ENCODE measurements around the gene DHRSX. TPM values are rescaled to one million over a fixed set of nuclear protein-coding genes. Genes with fewer than 3 reads are reported as not detected.
"Not testable (repeated sequence)": the region's sequence is repeated elsewhere in the genome, so short reads cannot be mapped to it uniquely, and the experiment has no call there.

Gene DHRSX
- polyA plus RNA-seq, 2 donors, result 2.5 to 5.9 TPM

DNA sequence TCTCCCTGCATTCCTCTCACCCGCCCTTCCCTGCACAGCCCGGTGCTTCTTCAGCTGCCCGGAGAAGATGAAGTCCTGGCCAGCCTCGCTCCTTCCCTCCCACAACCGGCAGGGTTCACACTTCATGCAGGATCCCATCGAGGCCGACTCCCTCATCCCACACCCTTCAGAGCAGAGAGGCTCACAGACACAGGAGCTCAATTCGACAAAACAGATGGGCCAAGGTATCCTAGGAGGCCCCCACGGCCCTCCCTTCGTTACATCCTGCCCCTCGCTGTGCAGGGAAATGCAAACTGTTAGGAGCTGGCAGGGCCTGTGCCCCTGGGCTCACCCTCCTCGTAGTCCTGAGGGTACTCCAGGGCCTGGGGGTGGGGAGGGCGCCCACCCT is 238.1 kb downstream of the DHRSX start:
- H3K4me3 ChIP-seq (ENCODE audit: low read depth in 1 of 2, low read length in 2 of 2), result no peak overlapping the region

DNA sequence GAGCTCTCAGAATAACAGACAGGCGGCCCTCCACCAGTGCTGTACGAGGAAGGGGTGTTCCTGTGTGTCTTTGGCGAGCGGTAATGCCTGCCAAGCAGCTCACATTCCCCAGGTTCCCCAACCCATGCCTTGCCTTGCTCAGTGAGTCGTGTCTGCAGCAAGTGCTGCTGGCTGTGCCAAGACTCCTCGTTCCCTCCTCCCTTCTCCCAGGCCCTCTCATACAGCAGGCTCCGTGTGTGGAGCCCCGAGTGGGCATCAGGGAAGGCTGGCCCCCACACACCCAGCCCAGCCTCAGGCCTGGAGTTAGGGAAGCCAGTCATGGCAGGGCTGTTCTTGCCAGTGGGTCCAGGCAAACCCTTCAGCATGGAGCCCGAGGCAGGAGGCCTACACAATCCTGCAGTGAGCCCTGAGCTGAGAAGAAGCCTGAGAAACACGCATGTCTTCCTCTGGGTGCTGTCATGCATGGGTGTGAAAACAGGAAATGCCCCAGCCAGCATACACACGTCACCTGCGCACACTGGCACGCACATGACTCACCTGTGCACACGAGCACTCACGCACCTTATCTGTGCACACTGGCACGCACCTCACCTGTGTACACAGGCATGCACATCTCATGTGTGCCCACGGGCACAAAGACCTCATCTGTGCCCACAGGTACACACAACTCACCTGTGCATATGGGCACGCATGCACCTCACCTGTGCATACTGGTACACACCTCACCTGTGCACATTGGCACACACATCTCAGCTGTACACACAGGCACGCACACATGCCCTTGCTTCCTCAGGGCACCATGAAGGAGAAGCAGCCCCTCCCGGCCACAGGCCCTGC is 238.7 kb downstream of the DHRSX start:
- H3K27ac ChIP-seq (ENCODE audit: low read depth in 2 of 2, low read length in 1 of 2), result no peak overlapping the region
- peaks cover 0 to 4% of the 10 kb centered on the region in 2 donors for H3K36me3 ChIP-seq (ENCODE audit: control insufficient read depth in 2 of 2, insufficient read depth in 2 of 2, low read length in 1 of 2)
- H3K27me3 ChIP-seq (ENCODE audit: control insufficient read depth in 1 of 2, insufficient read depth in 2 of 2, low read length in 2 of 2), result no peaks in the 10 kb centered on the region
- H3K9me3 ChIP-seq (ENCODE audit: control insufficient read depth in 2 of 2, insufficient read depth in 1 of 2, low read depth in 1 of 2, low read length in 1 of 2), result no peaks in the 10 kb centered on the region
- H3K4me3 ChIP-seq (ENCODE audit: low read depth in 1 of 2, low read length in 2 of 2), result no peak overlapping the region
- H3K4me1 ChIP-seq (ENCODE audit: control insufficient read depth in 2 of 2, insufficient read depth in 2 of 2, low read length in 1 of 2), result peaks cover 0 to 7% of the 10 kb centered on the region in 2 donors
- 76 to 80% methylated on average over 20 of the region's 20 CpGs for WGBS, 2 donors

More for the DNA sequence above, 238.1 kb downstream of the DHRSX start:
- H3K27me3 ChIP-seq (ENCODE audit: control insufficient read depth in 1 of 2, insufficient read depth in 2 of 2, low read length in 2 of 2), result no peaks in the 10 kb centered on the region
- H3K27ac ChIP-seq (ENCODE audit: low read depth in 2 of 2, low read length in 1 of 2), result no peak overlapping the region
- WGBS, 2 donors, result 69 to 78% methylated on average over 13 of the region's 13 CpGs
- peaks cover 0 to 7% of the 10 kb centered on the region in 2 donors for H3K4me1 ChIP-seq (ENCODE audit: control insufficient read depth in 2 of 2, insufficient read depth in 2 of 2, low read length in 1 of 2)
- peaks cover 0 to 4% of the 10 kb centered on the region in 2 donors for H3K36me3 ChIP-seq (ENCODE audit: control insufficient read depth in 2 of 2, insufficient read depth in 2 of 2, low read length in 1 of 2)
- H3K9me3 ChIP-seq (ENCODE audit: control insufficient read depth in 2 of 2, insufficient read depth in 1 of 2, low read depth in 1 of 2, low read length in 1 of 2), result no peaks in the 10 kb centered on the region

DNA sequence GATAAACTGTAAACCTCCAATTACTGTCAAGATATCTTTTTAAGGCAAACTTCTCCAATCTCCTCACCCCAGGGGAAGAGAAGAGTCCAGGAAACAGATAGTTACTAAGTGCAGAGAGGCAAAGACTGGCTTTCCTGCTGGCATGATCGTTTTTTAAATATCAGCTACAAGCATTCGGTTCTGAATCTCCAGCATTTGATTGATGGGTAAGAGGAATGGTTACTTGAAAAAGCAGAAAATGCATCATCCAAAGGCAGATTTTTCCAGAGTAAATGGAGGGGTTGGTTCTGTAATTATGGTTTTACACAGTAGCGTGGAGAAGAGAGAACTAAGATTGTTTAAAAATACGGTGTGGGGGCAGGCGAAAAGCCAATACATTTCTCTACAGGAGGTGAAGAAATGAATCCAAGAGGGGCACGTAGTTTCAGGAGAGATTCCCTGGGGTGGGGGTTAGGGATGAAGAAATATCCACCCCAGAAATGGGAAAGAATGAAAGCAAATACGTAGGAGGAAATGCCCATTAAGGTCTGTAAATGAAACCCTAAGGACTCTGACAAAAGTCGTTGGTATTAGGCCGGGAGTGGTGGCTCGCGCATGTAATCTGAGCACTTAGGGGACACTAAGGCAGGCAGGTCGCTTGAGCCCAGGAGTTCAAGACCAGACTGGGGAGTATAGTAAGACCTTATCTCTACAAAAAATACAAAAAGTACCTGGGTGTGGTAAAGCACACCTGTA is 248.3 kb downstream of the DHRSX start:
- no peak overlapping the region for H3K4me3 ChIP-seq (ENCODE audit: low read depth in 1 of 2, low read length in 2 of 2)
- H3K9me3 ChIP-seq (ENCODE audit: control insufficient read depth in 2 of 2, insufficient read depth in 1 of 2, low read depth in 1 of 2, low read length in 1 of 2), result peaks cover 3 to 6% of the 10 kb centered on the region in 2 donors
- no peaks in the 10 kb centered on the region for H3K4me1 ChIP-seq (ENCODE audit: control insufficient read depth in 2 of 2, insufficient read depth in 2 of 2, low read length in 1 of 2)
- 91 to 92% methylated on average over 12 of the region's 12 CpGs for WGBS, 2 donors
- no peaks in the 10 kb centered on the region for H3K27me3 ChIP-seq (ENCODE audit: control insufficient read depth in 1 of 2, insufficient read depth in 2 of 2, low read length in 2 of 2)
- H3K27ac ChIP-seq (ENCODE audit: low read depth in 2 of 2, low read length in 1 of 2), result no peak overlapping the region
- no peaks in the 10 kb centered on the region for H3K36me3 ChIP-seq (ENCODE audit: control insufficient read depth in 2 of 2, insufficient read depth in 2 of 2, low read length in 1 of 2)

DNA sequence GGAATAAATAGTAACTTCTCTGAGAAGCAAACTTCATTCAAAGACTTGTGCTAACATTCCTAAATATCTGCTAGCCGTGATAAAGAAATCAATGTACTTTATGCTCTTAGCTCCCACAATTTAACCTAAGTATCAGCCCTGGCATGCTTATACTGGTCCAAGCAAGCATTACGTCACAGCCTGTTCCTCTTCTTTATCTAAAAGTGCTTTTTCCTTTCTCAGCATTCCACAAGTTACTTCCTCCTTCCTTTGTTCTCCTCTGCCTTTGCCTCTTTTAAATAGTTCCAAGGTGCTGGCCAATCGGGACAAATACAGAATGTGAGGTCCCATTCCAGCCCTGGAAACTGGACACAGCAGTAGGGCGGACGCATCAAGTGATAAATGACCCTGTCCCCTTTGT is 249.6 kb downstream of the DHRSX start:
- no peak overlapping the region for H3K27ac ChIP-seq (ENCODE audit: low read depth in 2 of 2, low read length in 1 of 2)
- H3K9me3 ChIP-seq (ENCODE audit: control insufficient read depth in 2 of 2, insufficient read depth in 1 of 2, low read depth in 1 of 2, low read length in 1 of 2), result peaks cover 3 to 6% of the 10 kb centered on the region in 2 donors
- no peaks in the 10 kb centered on the region for H3K36me3 ChIP-seq (ENCODE audit: control insufficient read depth in 2 of 2, insufficient read depth in 2 of 2, low read length in 1 of 2)
- 71 to 80% methylated on average over 5 of the region's 5 CpGs for WGBS, 2 donors
- no peaks in the 10 kb centered on the region for H3K4me1 ChIP-seq (ENCODE audit: control insufficient read depth in 2 of 2, insufficient read depth in 2 of 2, low read length in 1 of 2)
- H3K27me3 ChIP-seq (ENCODE audit: control insufficient read depth in 1 of 2, insufficient read depth in 2 of 2, low read length in 2 of 2), result no peaks in the 10 kb centered on the region
- H3K4me3 ChIP-seq (ENCODE audit: low read depth in 1 of 2, low read length in 2 of 2), result no peak overlapping the region

GRCh38 chrX:2243913-2244460 is 256.8 kb downstream of the DHRSX start:
- Histone ChIP-seq H3K9me3 (ENCODE audit: control insufficient read depth in 2 of 2, insufficient read depth in 1 of 2, low read depth in 1 of 2, low read length in 1 of 2) (peaks cover 0 to 2% of the 10 kb centered on the region in 2 donors), H3K36me3 (ENCODE audit: control insufficient read depth in 2 of 2, insufficient read depth in 2 of 2, low read length in 1 of 2) (no peaks in the 10 kb centered on the region), H3K4me1 (ENCODE audit: control insufficient read depth in 2 of 2, insufficient read depth in 2 of 2, low read length in 1 of 2) (no peaks in the 10 kb centered on the region), H3K27ac (ENCODE audit: low read depth in 2 of 2, low read length in 1 of 2) (no peak overlapping the region), H3K27me3 (ENCODE audit: control insufficient read depth in 1 of 2, insufficient read depth in 2 of 2, low read length in 2 of 2) (no peaks in the 10 kb centered on the region), H3K4me3 (ENCODE audit: low read depth in 1 of 2, low read length in 2 of 2) (no peak overlapping the region)
- 81 to 85% methylated on average over 12 of the region's 12 CpGs for WGBS, 2 donors

DNA sequence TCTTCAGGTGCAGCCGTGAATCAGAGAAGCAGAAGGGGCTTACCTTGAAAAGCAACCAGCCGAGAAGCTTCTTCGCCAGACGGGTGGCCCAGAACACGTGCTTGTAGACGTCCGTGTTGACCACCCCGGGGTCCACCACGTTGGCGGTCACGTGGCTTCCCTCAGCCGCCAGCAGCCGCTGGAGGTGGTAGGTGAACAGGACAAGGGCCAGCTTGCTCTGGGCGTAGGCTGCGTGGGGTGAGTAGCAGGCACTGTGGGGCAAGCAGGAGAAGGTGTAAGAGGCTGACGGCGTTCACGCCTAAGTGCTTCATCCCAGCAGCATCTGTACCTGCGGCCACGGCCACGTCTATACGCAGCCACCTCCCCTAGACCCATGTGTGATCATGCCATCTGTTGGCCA is 257.8 kb downstream of the DHRSX start:
- no peaks in the 10 kb centered on the region for H3K36me3 ChIP-seq (ENCODE audit: control insufficient read depth in 2 of 2, insufficient read depth in 2 of 2, low read length in 1 of 2)
- no peaks in the 10 kb centered on the region for H3K27me3 ChIP-seq (ENCODE audit: control insufficient read depth in 1 of 2, insufficient read depth in 2 of 2, low read length in 2 of 2)
- 92 to 96% methylated on average over 22 of the region's 22 CpGs for WGBS, 2 donors
- H3K4me3 ChIP-seq (ENCODE audit: low read depth in 1 of 2, low read length in 2 of 2), result no peak overlapping the region
- H3K4me1 ChIP-seq (ENCODE audit: control insufficient read depth in 2 of 2, insufficient read depth in 2 of 2, low read length in 1 of 2), result no peaks in the 10 kb centered on the region
- peaks cover 0 to 2% of the 10 kb centered on the region in 2 donors for H3K9me3 ChIP-seq (ENCODE audit: control insufficient read depth in 2 of 2, insufficient read depth in 1 of 2, low read depth in 1 of 2, low read length in 1 of 2)
- no peak overlapping the region for H3K27ac ChIP-seq (ENCODE audit: low read depth in 2 of 2, low read length in 1 of 2)

DNA sequence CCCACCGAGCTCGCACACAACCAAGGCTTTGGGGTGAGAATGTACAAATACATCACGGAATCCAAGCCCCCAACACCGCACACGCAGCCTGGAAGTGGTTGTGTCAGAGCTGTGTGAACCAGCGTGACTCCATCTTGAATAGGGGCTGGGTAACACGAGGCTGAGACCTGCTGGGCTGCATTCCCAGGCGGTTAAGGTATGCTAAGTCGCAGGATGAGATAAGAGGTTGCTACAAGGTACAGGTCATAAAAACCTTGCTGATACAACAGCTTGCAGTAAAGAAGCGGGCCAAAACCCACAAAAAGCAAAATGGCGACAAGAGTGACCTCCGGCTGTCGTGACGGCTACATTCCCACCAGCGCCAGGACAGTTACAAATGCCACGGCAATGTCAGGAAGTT is 258.4 kb downstream of the DHRSX start:
- no peak overlapping the region for H3K27ac ChIP-seq (ENCODE audit: low read depth in 2 of 2, low read length in 1 of 2)
- 92 to 96% methylated on average over 16 of the region's 16 CpGs for WGBS, 2 donors

GRCh38 chrX:2241496-2241895 is 259.3 kb downstream of the DHRSX start:
- H3K27ac ChIP-seq (ENCODE audit: low read depth in 2 of 2, low read length in 1 of 2); H3K27me3 ChIP-seq (ENCODE audit: control insufficient read depth in 1 of 2, insufficient read depth in 2 of 2, low read length in 2 of 2); H3K36me3 ChIP-seq (ENCODE audit: control insufficient read depth in 2 of 2, insufficient read depth in 2 of 2, low read length in 1 of 2); H3K4me1 ChIP-seq (ENCODE audit: control insufficient read depth in 2 of 2, insufficient read depth in 2 of 2, low read length in 1 of 2); H3K4me3 ChIP-seq (ENCODE audit: low read depth in 1 of 2, low read length in 2 of 2); H3K9me3 ChIP-seq (ENCODE audit: control insufficient read depth in 2 of 2, insufficient read depth in 1 of 2, low read depth in 1 of 2, low read length in 1 of 2): not testable (repeated sequence)
- WGBS, 2 donors, result 91 to 96% methylated on average over 13 of the region's 13 CpGs

More for the DNA sequence above, 258.4 kb downstream of the DHRSX start:
- Histone ChIP-seq H3K4me1 (ENCODE audit: control insufficient read depth in 2 of 2, insufficient read depth in 2 of 2, low read length in 1 of 2) (no peaks in the 10 kb centered on the region), H3K4me3 (ENCODE audit: low read depth in 1 of 2, low read length in 2 of 2) (no peak overlapping the region), H3K36me3 (ENCODE audit: control insufficient read depth in 2 of 2, insufficient read depth in 2 of 2, low read length in 1 of 2) (no peaks in the 10 kb centered on the region), H3K9me3 (ENCODE audit: control insufficient read depth in 2 of 2, insufficient read depth in 1 of 2, low read depth in 1 of 2, low read length in 1 of 2) (peaks cover 0 to 2% of the 10 kb centered on the region in 2 donors), H3K27me3 (ENCODE audit: control insufficient read depth in 1 of 2, insufficient read depth in 2 of 2, low read length in 2 of 2) (no peaks in the 10 kb centered on the region)

DNA sequence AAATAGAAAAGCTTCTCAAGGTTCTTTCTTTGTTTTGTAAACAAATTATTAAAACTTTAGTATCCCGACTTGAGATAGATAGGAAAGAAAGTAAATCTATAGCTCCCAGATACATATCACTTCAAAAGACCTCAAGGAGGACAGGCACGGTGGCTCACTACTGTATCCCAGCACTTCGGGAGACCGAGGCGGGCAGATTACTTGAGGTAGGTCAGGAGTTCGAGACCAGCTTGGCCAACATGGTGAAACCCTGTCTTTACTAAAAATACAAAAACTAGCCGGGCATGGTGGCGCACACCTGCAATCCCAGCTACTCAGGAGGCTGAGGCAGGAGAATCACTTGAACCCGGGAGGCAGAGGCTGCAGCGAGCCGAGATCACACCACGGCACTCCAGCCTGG is 260.0 kb downstream of the DHRSX start:
- not testable (repeated sequence) for H3K4me1 ChIP-seq (ENCODE audit: control insufficient read depth in 2 of 2, insufficient read depth in 2 of 2, low read length in 1 of 2); H3K9me3 ChIP-seq (ENCODE audit: control insufficient read depth in 2 of 2, insufficient read depth in 1 of 2, low read depth in 1 of 2, low read length in 1 of 2); H3K36me3 ChIP-seq (ENCODE audit: control insufficient read depth in 2 of 2, insufficient read depth in 2 of 2, low read length in 1 of 2); H3K27me3 ChIP-seq (ENCODE audit: control insufficient read depth in 1 of 2, insufficient read depth in 2 of 2, low read length in 2 of 2); H3K4me3 ChIP-seq (ENCODE audit: low read depth in 1 of 2, low read length in 2 of 2); H3K27ac ChIP-seq (ENCODE audit: low read depth in 2 of 2, low read length in 1 of 2)
- 93 to 95% methylated on average over 12 of the region's 12 CpGs for WGBS, 2 donors
